IgD-negative memory B cell (primary cell): ENCODE measurements around the gene HOXD1. TPM values are rescaled to one million over a fixed set of nuclear protein-coding genes. Genes with fewer than 3 reads are reported as not detected.

Experiments used
- H3K27ac Mint-ChIP-seq, 3 donors: one replicate each; pipeline ENCODE4 v1.8.0; 2020 to 2022; ENCODE audit warnings: mild to moderate bottlenecking in 3 of 3, mixed read lengths in 3 of 3, moderate library complexity in 1 of 3
- H3K27me3 Mint-ChIP-seq: one replicate; pipeline ENCODE4 v1.8.0; 2021; ENCODE audit warnings: mixed read lengths
- H3K36me3 Mint-ChIP-seq: one replicate; pipeline ENCODE4 v1.8.0; 2020; ENCODE audit warnings: mild to moderate bottlenecking, mixed read lengths
- H3K4me1 Mint-ChIP-seq, 3 donors: one replicate each; pipeline ENCODE4 v1.8.0; 2020 to 2022; ENCODE audit warnings: mixed read lengths in 3 of 3, mild to moderate bottlenecking in 1 of 3
- H3K4me3 Mint-ChIP-seq, 4 donors: one replicate each; pipeline ENCODE4 v1.8.0; 2020 to 2022; ENCODE audit warnings: mild to moderate bottlenecking in 4 of 4, mixed read lengths in 4 of 4, moderate library complexity in 3 of 4
- H3K9me3 Mint-ChIP-seq, 3 donors: one replicate each; pipeline ENCODE4 v1.8.0; 2020 to 2021; ENCODE audit warnings: mixed read lengths in 3 of 3, mild to moderate bottlenecking in 1 of 3
- polyA plus RNA-seq: library from polyadenylated mRNA; unstranded; fragments of 300-500 nt; fragmentation: Illumina TruSeq; gene quantifications from one replicate; pipeline ENCODE4 v1.2.3, GENCODE V29; 2021

Gene HOXD1
- polyA plus RNA-seq, 1 donor from 2014 or later, result not detected

- peaks cover 0 to 2% (median 2%) of the 10 kb centered on the region in 3 donors for H3K4me1 Mint-ChIP-seq
- no peaks in the 10 kb centered on the region for H3K36me3 Mint-ChIP-seq
- peaks cover 61% of the 10 kb centered on the region for H3K27me3 Mint-ChIP-seq
- no peak overlapping the region for H3K4me3 Mint-ChIP-seq
- peaks cover 0 to 11% (median 5%) of the 10 kb centered on the region in 3 donors for H3K9me3 Mint-ChIP-seq
- H3K27ac Mint-ChIP-seq, result peak overlapping the region in 2 of 3 donors; percentile 46 to 78
Observed at GRCh38 chr2:176158855-176159662, 29.4 kb upstream of the HOXD1 start.

- Mint-ChIP-seq H3K9me3 (peaks cover 0 to 15% (median 8%) of the 10 kb centered on the region in 3 donors), H3K4me3 (no peak overlapping the region), H3K27ac (peak overlapping the region in 2 of 3 donors; percentile 46 to 78), H3K4me1 (peaks cover 0 to 5% (median 2%) of the 10 kb centered on the region in 3 donors), H3K36me3 (no peaks in the 10 kb centered on the region), H3K27me3 (peaks cover 65% of the 10 kb centered on the region)
Observed at GRCh38 chr2:176159663-176160250, 28.7 kb upstream of the HOXD1 start.

- peaks cover 0 to 17% (median 8%) of the 10 kb centered on the region in 3 donors for H3K9me3 Mint-ChIP-seq
- peaks cover 0 to 5% (median 2%) of the 10 kb centered on the region in 3 donors for H3K4me1 Mint-ChIP-seq
- peaks cover 67% of the 10 kb centered on the region for H3K27me3 Mint-ChIP-seq
- H3K4me3 Mint-ChIP-seq, result peak overlapping the region in 1 of 4 donors; percentile 17
- H3K27ac Mint-ChIP-seq, result peak overlapping the region in 1 of 3 donors; percentile 10
- H3K36me3 Mint-ChIP-seq, result no peaks in the 10 kb centered on the region
Observed at GRCh38 chr2:176160251-176160985, 28.1 kb upstream of the HOXD1 start.

- peak overlapping the region in 3 of 4 donors; percentile 57 to 74 (median 66) for H3K4me3 Mint-ChIP-seq
Observed at GRCh38 chr2:176160986-176161824, 27.3 kb upstream of the HOXD1 start.

GRCh38 chr2:176161825-176162626, 26.4 kb upstream of the HOXD1 start:
- peak overlapping the region in 1 of 3 donors; percentile 10 for H3K27ac Mint-ChIP-seq
- peak overlapping the region in 1 of 4 donors; percentile 66 for H3K4me3 Mint-ChIP-seq
- no peaks in the 10 kb centered on the region for H3K36me3 Mint-ChIP-seq
- H3K4me1 Mint-ChIP-seq, result peaks cover 0 to 5% (median 2%) of the 10 kb centered on the region in 3 donors
- peaks cover 0 to 17% (median 8%) of the 10 kb centered on the region in 3 donors for H3K9me3 Mint-ChIP-seq
- H3K27me3 Mint-ChIP-seq, result peaks cover 75% of the 10 kb centered on the region

More at GRCh38 chr2:176160986-176161824, 27.3 kb upstream of the HOXD1 start:
- Mint-ChIP-seq H3K9me3 (peaks cover 0 to 17% (median 8%) of the 10 kb centered on the region in 3 donors), H3K4me1 (peaks cover 0 to 5% (median 2%) of the 10 kb centered on the region in 3 donors), H3K36me3 (no peaks in the 10 kb centered on the region), H3K27ac (peak overlapping the region in 2 of 3 donors; percentile 5 to 10), H3K27me3 (peaks cover 69% of the 10 kb centered on the region)

GRCh38 chr2:176162911-176163671, 25.4 kb upstream of the HOXD1 start:
- Mint-ChIP-seq H3K27ac (peak overlapping the region; percentile 32 to 91 (median 76)), H3K4me3 (peak overlapping the region in 1 of 4 donors; percentile 15), H3K36me3 (no peaks in the 10 kb centered on the region)

GRCh38 chr2:176163672-176164056, 24.8 kb upstream of the HOXD1 start:
- Mint-ChIP-seq H3K4me3 (peak overlapping the region in 2 of 4 donors; percentile 49 to 81), H3K36me3 (no peaks in the 10 kb centered on the region), H3K9me3 (peaks cover 2 to 12% (median 8%) of the 10 kb centered on the region in 3 donors), H3K27ac (peak overlapping the region; percentile 64 to 91 (median 76)), H3K27me3 (peaks cover 65% of the 10 kb centered on the region), H3K4me1 (peaks cover 0 to 5% (median 2%) of the 10 kb centered on the region in 3 donors)

More at GRCh38 chr2:176162911-176163671, 25.4 kb upstream of the HOXD1 start:
- peaks cover 0 to 5% (median 2%) of the 10 kb centered on the region in 3 donors for H3K4me1 Mint-ChIP-seq
- H3K27me3 Mint-ChIP-seq, result peaks cover 69% of the 10 kb centered on the region
- peaks cover 2 to 15% (median 8%) of the 10 kb centered on the region in 3 donors for H3K9me3 Mint-ChIP-seq

- Mint-ChIP-seq H3K27me3 (peaks cover 68% of the 10 kb centered on the region), H3K9me3 (peaks cover 2 to 12% (median 8%) of the 10 kb centered on the region in 3 donors), H3K27ac (peak overlapping the region; percentile 64 to 91 (median 76)), H3K36me3 (no peaks in the 10 kb centered on the region), H3K4me3 (peak overlapping the region in 2 of 4 donors; percentile 49 to 81), H3K4me1 (peaks cover 0 to 5% (median 2%) of the 10 kb centered on the region in 3 donors)
Observed at GRCh38 chr2:176164201-176164600, 24.3 kb upstream of the HOXD1 start.

GRCh38 chr2:176164611-176165369, 23.7 kb upstream of the HOXD1 start:
- Mint-ChIP-seq H3K9me3 (peaks cover 2 to 12% (median 8%) of the 10 kb centered on the region in 3 donors), H3K4me3 (peak overlapping the region in 2 of 4 donors; percentile 16 to 34), H3K27ac (peak overlapping the region; percentile 67 to 91 (median 77))

GRCh38 chr2:176165370-176166050, 23.0 kb upstream of the HOXD1 start:
- H3K27ac Mint-ChIP-seq, result peak overlapping the region; percentile 33 to 77 (median 67)
- peak overlapping the region in 2 of 4 donors; percentile 16 to 57 for H3K4me3 Mint-ChIP-seq
- peaks cover 0 to 4% (median 2%) of the 10 kb centered on the region in 3 donors for H3K4me1 Mint-ChIP-seq
- H3K36me3 Mint-ChIP-seq, result no peaks in the 10 kb centered on the region
- H3K9me3 Mint-ChIP-seq, result peaks cover 2 to 12% (median 8%) of the 10 kb centered on the region in 3 donors
- H3K27me3 Mint-ChIP-seq, result peaks cover 69% of the 10 kb centered on the region

More at GRCh38 chr2:176164611-176165369, 23.7 kb upstream of the HOXD1 start:
- Mint-ChIP-seq H3K36me3 (no peaks in the 10 kb centered on the region), H3K27me3 (peaks cover 69% of the 10 kb centered on the region), H3K4me1 (peaks cover 0 to 4% (median 2%) of the 10 kb centered on the region in 3 donors)

GRCh38 chr2:176166272-176166671, 22.2 kb upstream of the HOXD1 start:
- H3K9me3 Mint-ChIP-seq, result peaks cover 2 to 10% (median 8%) of the 10 kb centered on the region in 3 donors
- H3K27ac Mint-ChIP-seq, result peak overlapping the region in 1 of 3 donors; percentile 33
- H3K4me3 Mint-ChIP-seq, result peak overlapping the region in 1 of 4 donors; percentile 57

More at GRCh38 chr2:176166272-176166671, 22.2 kb upstream of the HOXD1 start:
- Mint-ChIP-seq H3K4me1 (peaks cover 0 to 4% (median 2%) of the 10 kb centered on the region in 3 donors), H3K27me3 (peaks cover 63% of the 10 kb centered on the region), H3K36me3 (no peaks in the 10 kb centered on the region)
